Measurements from ENCODE around the gene RARB.

DNA sequence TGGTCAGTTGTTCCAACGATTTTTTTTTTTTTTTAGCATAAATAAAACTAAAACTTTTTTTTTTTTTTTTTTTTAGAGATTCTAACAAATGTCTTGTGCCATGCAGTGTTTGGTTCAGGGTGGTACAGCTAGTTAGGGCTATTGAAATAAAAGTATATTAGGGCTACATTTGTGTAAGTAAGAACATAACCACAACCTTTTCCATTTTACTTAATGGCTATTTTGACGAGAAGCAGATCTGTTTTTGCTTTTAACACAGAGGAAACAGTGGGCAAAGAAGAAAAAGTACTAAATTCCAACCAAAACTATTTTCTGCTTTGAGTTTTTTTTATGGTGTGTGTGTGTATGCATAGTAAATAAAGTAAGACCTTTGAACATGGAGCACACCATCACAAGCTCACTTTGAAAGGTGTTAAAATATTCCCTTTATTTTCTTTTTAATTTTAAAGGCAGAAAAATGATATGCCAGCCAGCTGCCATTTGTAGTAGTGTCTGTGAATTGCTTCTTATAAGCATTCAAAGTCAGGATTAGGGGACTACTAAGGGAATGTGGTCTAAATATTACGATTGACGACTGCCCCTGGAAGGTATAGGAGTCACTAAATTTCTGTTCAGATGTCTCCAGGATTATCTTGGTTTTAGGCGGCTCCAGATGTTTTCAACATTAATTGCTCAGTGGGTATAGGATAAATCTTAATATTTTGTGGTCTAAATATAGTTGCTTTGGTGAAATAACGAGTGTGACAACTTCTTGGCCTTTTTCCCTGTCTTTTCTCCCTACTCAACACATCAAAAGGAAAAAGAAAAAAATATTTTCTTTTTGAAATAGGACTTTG, 3.1 kb downstream of the RARB start:
- TF ChIP-seq, protein P1, sequence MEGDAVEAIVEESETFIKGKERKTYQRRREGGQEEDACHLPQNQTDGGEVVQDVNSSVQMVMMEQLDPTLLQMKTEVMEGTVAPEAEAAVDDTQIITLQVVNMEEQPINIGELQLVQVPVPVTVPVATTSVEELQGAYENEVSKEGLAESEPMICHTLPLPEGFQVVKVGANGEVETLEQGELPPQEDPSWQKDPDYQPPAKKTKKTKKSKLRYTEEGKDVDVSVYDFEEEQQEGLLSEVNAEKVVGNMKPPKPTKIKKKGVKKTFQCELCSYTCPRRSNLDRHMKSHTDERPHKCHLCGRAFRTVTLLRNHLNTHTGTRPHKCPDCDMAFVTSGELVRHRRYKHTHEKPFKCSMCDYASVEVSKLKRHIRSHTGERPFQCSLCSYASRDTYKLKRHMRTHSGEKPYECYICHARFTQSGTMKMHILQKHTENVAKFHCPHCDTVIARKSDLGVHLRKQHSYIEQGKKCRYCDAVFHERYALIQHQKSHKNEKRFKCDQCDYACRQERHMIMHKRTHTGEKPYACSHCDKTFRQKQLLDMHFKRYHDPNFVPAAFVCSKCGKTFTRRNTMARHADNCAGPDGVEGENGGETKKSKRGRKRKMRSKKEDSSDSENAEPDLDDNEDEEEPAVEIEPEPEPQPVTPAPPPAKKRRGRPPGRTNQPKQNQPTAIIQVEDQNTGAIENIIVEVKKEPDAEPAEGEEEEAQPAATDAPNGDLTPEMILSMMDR (IDR thresholded peaks at IDR 0.05), result no peak
- TF ChIP-seq POLR2A (IDR thresholded peaks at IDR 0.05) (no peak), EP300 (IDR thresholded peaks at IDR 0.05) (no peak), POLR2AphosphoS5 (IDR thresholded peaks at IDR 0.05) (no peak)
